ENCODE measurements around the gene LAMA3.

LAMA3 gene

DNA sequence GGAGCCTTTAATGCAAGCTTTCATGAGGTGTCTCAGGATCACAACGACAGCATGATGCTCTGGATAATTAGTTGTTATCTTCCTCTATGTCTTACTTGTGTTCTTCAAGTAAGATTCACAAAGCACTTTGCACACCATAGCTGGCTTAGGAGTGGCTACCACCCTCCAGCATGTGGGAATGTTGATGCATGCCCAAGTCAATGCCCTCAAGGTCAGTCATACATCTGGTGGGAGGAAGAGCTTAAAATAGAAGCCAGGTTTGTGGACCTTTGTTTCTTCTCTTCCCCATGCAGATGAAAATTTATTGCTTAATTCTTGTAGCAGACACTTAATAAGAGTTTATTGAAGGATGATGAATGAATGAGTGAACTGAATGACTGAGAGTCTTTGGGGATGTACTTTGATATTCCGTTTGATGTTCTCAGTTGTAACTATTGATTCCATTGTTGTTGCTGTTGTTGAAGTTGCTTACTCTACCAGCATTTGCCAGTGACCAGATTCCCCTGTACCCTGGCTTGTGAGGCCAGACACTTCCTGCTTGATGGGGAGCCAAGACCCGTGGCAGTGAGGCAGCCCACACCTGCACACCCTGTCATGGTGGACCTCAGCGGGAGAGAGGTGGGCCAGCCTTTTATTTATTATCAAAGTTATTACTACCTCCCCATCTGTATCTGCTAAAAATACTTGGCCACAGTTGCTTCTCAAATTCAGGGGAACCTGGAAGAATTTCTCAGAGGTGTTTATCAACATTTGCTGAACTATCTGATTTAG, 137.8 kb downstream of the LAMA3 start:
- Histone ChIP-seq H3K36me3 (ENCODE audit: control insufficient read depth, insufficient read depth, low read length) (no peaks in the 10 kb centered on the region), H3K27ac (ENCODE audit: insufficient read depth, low read depth, low read length, poor library complexity, severe bottlenecking) (no peak overlapping the region), H3K4me3 (ENCODE audit: insufficient read depth, low read depth, low read length) (no peak overlapping the region), H3K27me3 (ENCODE audit: control insufficient read depth, insufficient read depth, low read length, poor library complexity, severe bottlenecking) (no peaks in the 10 kb centered on the region), H3K4me1 (ENCODE audit: control insufficient read depth, insufficient read depth, low read length) (peaks cover 3% of the 10 kb centered on the region), H3K9me3 (ENCODE audit: control insufficient read depth, low read length) (no peaks in the 10 kb centered on the region)
- WGBS, 2 experiments = 92 to 95% methylated on average over 4 of the region's 4 CpGs

DNA sequence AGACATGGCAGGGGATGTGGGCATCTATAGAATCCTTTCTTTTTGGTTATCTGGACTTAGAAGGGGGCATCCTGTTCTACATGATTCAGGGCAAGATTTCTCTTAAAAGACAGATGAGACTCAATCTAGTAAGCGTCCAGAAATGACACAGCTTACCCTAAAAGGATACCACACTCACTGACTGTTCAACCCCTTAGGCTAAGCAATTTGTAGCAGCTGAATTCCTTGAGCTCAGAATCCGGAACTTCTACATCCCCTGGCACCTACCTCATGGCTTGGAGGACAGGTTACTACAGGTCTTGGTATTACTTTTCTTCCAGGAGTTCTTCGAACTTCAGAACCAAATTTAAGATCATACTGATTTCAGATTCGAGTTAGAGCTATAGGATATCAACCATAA, 138.4 kb downstream of the LAMA3 start:
- WGBS, 2 experiments = 93% methylated on average over 4 of the region's 4 CpGs
- peaks cover 3% of the 10 kb centered on the region for H3K4me1 ChIP-seq (ENCODE audit: control insufficient read depth, insufficient read depth, low read length)
- H3K9me3 ChIP-seq (ENCODE audit: control insufficient read depth, low read length) = no peaks in the 10 kb centered on the region
- no peak overlapping the region for H3K27ac ChIP-seq (ENCODE audit: insufficient read depth, low read depth, low read length, poor library complexity, severe bottlenecking)
- no peaks in the 10 kb centered on the region for H3K36me3 ChIP-seq (ENCODE audit: control insufficient read depth, insufficient read depth, low read length)
- H3K4me3 ChIP-seq (ENCODE audit: insufficient read depth, low read depth, low read length) = no peak overlapping the region
- no peaks in the 10 kb centered on the region for H3K27me3 ChIP-seq (ENCODE audit: control insufficient read depth, insufficient read depth, low read length, poor library complexity, severe bottlenecking)

GRCh38 chr18:23828426-23828825, 139.2 kb downstream of the LAMA3 start:
- H3K27me3 ChIP-seq (ENCODE audit: control insufficient read depth, insufficient read depth, low read length, poor library complexity, severe bottlenecking) = no peaks in the 10 kb centered on the region
- H3K27ac ChIP-seq (ENCODE audit: insufficient read depth, low read depth, low read length, poor library complexity, severe bottlenecking) = no peak overlapping the region
- no peaks in the 10 kb centered on the region for H3K36me3 ChIP-seq (ENCODE audit: control insufficient read depth, insufficient read depth, low read length)
- no peaks in the 10 kb centered on the region for H3K9me3 ChIP-seq (ENCODE audit: control insufficient read depth, low read length)
- WGBS, 2 experiments = 78 to 93% methylated on average over 2 to 3 of the region's 3 CpGs
- H3K4me1 ChIP-seq (ENCODE audit: control insufficient read depth, insufficient read depth, low read length) = peaks cover 3% of the 10 kb centered on the region
- no peak overlapping the region for H3K4me3 ChIP-seq (ENCODE audit: insufficient read depth, low read depth, low read length)

GRCh38 chr18:23832911-23833310, 143.7 kb downstream of the LAMA3 start:
- H3K4me1 ChIP-seq (ENCODE audit: control insufficient read depth, insufficient read depth, low read length) = no peaks in the 10 kb centered on the region
- no peak overlapping the region for H3K4me3 ChIP-seq (ENCODE audit: insufficient read depth, low read depth, low read length)
- no peak overlapping the region for H3K27ac ChIP-seq (ENCODE audit: insufficient read depth, low read depth, low read length, poor library complexity, severe bottlenecking)
- no peaks in the 10 kb centered on the region for H3K9me3 ChIP-seq (ENCODE audit: control insufficient read depth, low read length)
- H3K27me3 ChIP-seq (ENCODE audit: control insufficient read depth, insufficient read depth, low read length, poor library complexity, severe bottlenecking) = no peaks in the 10 kb centered on the region
- H3K36me3 ChIP-seq (ENCODE audit: control insufficient read depth, insufficient read depth, low read length) = no peaks in the 10 kb centered on the region
- WGBS, 2 experiments = 83 to 85% methylated on average over 3 of the region's 3 CpGs

DNA sequence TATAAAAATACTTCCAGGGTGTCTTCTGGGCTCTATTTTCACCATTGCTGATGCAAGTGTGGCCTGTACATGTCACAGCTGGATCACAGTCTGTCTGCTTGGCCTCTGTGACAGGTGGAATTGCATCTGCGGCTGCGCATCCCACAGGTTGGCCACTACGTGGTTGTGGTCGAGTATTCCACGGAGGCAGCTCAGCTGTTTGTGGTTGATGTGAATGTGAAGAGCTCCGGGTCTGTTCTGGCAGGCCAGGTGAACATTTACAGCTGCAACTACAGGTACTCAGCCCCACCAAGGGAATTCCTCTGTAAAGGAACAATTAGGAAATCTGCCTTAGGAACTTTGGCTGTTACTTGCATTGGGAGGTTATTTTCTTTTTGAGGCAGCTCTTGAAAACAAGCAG, 144.5 kb downstream of the LAMA3 start:
- Histone ChIP-seq H3K9me3 (ENCODE audit: control insufficient read depth, low read length) (no peaks in the 10 kb centered on the region), H3K4me1 (ENCODE audit: control insufficient read depth, insufficient read depth, low read length) (no peaks in the 10 kb centered on the region), H3K27ac (ENCODE audit: insufficient read depth, low read depth, low read length, poor library complexity, severe bottlenecking) (no peak overlapping the region), H3K27me3 (ENCODE audit: control insufficient read depth, insufficient read depth, low read length, poor library complexity, severe bottlenecking) (no peaks in the 10 kb centered on the region), H3K36me3 (ENCODE audit: control insufficient read depth, insufficient read depth, low read length) (no peaks in the 10 kb centered on the region), H3K4me3 (ENCODE audit: insufficient read depth, low read depth, low read length) (no peak overlapping the region)
- WGBS, 2 experiments = 95 to 98% methylated on average over 6 of the region's 6 CpGs

GRCh38 chr18:23835091-23835490, 145.8 kb downstream of the LAMA3 start:
- H3K27me3 ChIP-seq (ENCODE audit: control insufficient read depth, insufficient read depth, low read length, poor library complexity, severe bottlenecking) = no peaks in the 10 kb centered on the region

DNA sequence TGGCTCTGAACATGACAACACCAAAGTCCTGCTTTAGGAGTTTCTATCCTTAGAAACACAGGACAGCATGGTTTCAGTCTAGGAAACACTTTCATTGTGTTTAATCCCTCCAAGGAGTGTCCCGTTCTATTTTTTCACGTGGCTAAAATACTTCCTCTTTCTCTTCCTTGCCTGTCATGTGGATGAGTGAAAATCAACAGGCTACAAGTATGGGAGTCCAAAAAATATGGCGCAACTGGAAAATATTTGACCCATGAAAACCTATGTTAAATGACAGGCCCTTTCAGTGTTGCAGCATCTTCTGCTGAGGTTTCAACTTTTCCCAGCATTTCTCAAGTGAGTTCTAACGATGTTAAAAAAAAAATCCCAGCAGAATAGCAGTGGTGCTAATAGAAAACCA, 146.3 kb downstream of the LAMA3 start:
- Histone ChIP-seq H3K4me3 (ENCODE audit: insufficient read depth, low read depth, low read length) (no peak overlapping the region), H3K27me3 (ENCODE audit: control insufficient read depth, insufficient read depth, low read length, poor library complexity, severe bottlenecking) (no peaks in the 10 kb centered on the region), H3K36me3 (ENCODE audit: control insufficient read depth, insufficient read depth, low read length) (no peaks in the 10 kb centered on the region), H3K4me1 (ENCODE audit: control insufficient read depth, insufficient read depth, low read length) (no peaks in the 10 kb centered on the region), H3K27ac (ENCODE audit: insufficient read depth, low read depth, low read length, poor library complexity, severe bottlenecking) (no peak overlapping the region), H3K9me3 (ENCODE audit: control insufficient read depth, low read length) (no peaks in the 10 kb centered on the region)
- WGBS, 2 experiments = 91 to 98% methylated on average over 4 of the region's 4 CpGs

More at GRCh38 chr18:23835091-23835490, 145.8 kb downstream of the LAMA3 start:
- no peaks in the 10 kb centered on the region for H3K4me1 ChIP-seq (ENCODE audit: control insufficient read depth, insufficient read depth, low read length)
- no peak overlapping the region for H3K4me3 ChIP-seq (ENCODE audit: insufficient read depth, low read depth, low read length)
- H3K9me3 ChIP-seq (ENCODE audit: control insufficient read depth, low read length) = no peaks in the 10 kb centered on the region
- WGBS, 2 experiments = 96% methylated on average over 3 of the region's 3 CpGs
- no peak overlapping the region for H3K27ac ChIP-seq (ENCODE audit: insufficient read depth, low read depth, low read length, poor library complexity, severe bottlenecking)
- H3K36me3 ChIP-seq (ENCODE audit: control insufficient read depth, insufficient read depth, low read length) = no peaks in the 10 kb centered on the region

- Histone ChIP-seq H3K9me3 (ENCODE audit: control insufficient read depth, low read length) (no peaks in the 10 kb centered on the region), H3K27ac (ENCODE audit: insufficient read depth, low read depth, low read length, poor library complexity, severe bottlenecking) (no peak overlapping the region), H3K4me3 (ENCODE audit: insufficient read depth, low read depth, low read length) (no peak overlapping the region), H3K36me3 (ENCODE audit: control insufficient read depth, insufficient read depth, low read length) (no peaks in the 10 kb centered on the region), H3K4me1 (ENCODE audit: control insufficient read depth, insufficient read depth, low read length) (no peaks in the 10 kb centered on the region), H3K27me3 (ENCODE audit: control insufficient read depth, insufficient read depth, low read length, poor library complexity, severe bottlenecking) (no peaks in the 10 kb centered on the region)
- WGBS, 2 experiments = 93 to 100% methylated on average over 1 of the region's 1 CpG
Measured at GRCh38 chr18:23837591-23837990, 148.3 kb downstream of the LAMA3 start.

GRCh38 chr18:23838233-23838632, 149.0 kb downstream of the LAMA3 start:
- Histone ChIP-seq H3K4me3 (ENCODE audit: insufficient read depth, low read depth, low read length) (no peak overlapping the region), H3K27ac (ENCODE audit: insufficient read depth, low read depth, low read length, poor library complexity, severe bottlenecking) (no peak overlapping the region), H3K9me3 (ENCODE audit: control insufficient read depth, low read length) (no peaks in the 10 kb centered on the region), H3K4me1 (ENCODE audit: control insufficient read depth, insufficient read depth, low read length) (no peaks in the 10 kb centered on the region), H3K27me3 (ENCODE audit: control insufficient read depth, insufficient read depth, low read length, poor library complexity, severe bottlenecking) (no peaks in the 10 kb centered on the region), H3K36me3 (ENCODE audit: control insufficient read depth, insufficient read depth, low read length) (no peaks in the 10 kb centered on the region)
- 72 to 90% methylated on average over 2 of the region's 2 CpGs for WGBS, 2 experiments

- Histone ChIP-seq H3K27me3 (ENCODE audit: control insufficient read depth, insufficient read depth, low read length, poor library complexity, severe bottlenecking) (no peaks in the 10 kb centered on the region), H3K4me1 (ENCODE audit: control insufficient read depth, insufficient read depth, low read length) (no peaks in the 10 kb centered on the region), H3K36me3 (ENCODE audit: control insufficient read depth, insufficient read depth, low read length) (no peaks in the 10 kb centered on the region), H3K4me3 (ENCODE audit: insufficient read depth, low read depth, low read length) (no peak overlapping the region), H3K27ac (ENCODE audit: insufficient read depth, low read depth, low read length, poor library complexity, severe bottlenecking) (no peak overlapping the region), H3K9me3 (ENCODE audit: control insufficient read depth, low read length) (no peaks in the 10 kb centered on the region)
- 91 to 93% methylated on average over 7 of the region's 7 CpGs for WGBS, 2 experiments
Measured at GRCh38 chr18:23838801-23839366, 149.6 kb downstream of the LAMA3 start.
